AML-193 (cell line): ENCODE data around the gene SOSTDC1.

ENCODE experiments used
- DNase-seq, 2 experiments: peaks; one replicate each; lab custom pipeline; 2025; lab: John Stamatoyannopoulos, UW

SOSTDC1 gene

GRCh38 chr7:16419859-16420258 lies 45.7 kb downstream of the SOSTDC1 start:
- DNase-seq = peak in 1 of 2 experiments; percentile 8

GRCh38 chr7:16419126-16419525 lies 46.4 kb downstream of the SOSTDC1 start:
- no peak for DNase-seq

GRCh38 chr7:16417906-16418305 lies 47.6 kb downstream of the SOSTDC1 start:
- no peak for DNase-seq

GRCh38 chr7:16416289-16417282 lies 49.0 kb downstream of the SOSTDC1 start:
- no peak for DNase-seq

DNA sequence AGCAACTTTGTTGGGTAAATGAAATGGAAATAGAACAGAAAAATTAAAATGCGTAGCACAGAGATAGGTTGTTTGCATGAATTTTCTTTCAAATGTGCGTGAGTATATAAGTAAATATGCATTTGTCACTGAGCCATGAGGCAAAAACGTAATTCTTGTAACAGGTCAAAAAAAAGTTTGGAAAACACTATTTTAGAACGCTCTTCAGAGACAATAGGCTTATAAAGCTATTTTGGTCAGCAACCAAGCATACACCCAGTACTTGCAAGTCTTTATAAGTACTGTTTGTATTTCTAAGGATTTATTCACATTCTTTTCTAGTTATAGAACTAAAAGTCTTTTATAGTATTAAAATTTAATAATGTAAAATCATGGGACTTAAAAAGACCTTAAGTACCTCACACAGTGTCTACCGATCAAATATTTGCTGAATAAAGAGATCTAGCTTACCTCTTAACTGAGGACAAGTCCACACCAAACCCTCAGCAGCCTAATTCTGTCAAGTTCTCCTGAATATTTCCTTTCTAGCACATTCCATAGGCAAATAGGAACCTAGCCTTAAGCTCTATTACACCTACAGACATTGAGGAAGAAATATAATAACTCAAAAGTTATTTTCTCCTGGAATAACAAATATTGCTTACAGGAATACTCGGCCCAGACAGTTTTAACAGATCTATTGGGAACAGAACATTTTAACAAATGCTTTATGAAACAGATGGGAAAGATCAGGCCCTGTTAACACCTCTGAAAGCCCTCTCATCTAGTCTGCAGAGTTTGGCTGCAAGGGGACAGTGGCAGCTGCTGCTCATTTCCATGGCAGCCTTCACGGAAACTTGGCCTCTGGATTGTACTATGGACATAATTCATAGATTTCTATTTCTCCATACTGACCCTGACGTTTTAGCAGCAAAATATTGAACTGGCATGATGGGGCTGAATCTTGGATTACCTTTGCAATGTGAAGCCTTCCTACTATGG lies 53.0 kb downstream of the SOSTDC1 start:
- DNase-seq = no peak
